Stimulated activated CD8-positive, alpha-beta memory T cell treated with anti-CD3 and anti-CD28 coated beads, Interleukin-12 subunit alpha, Interleukin-12 subunit beta, amount 100 ng/mL, for 1 hour (primary cell): ENCODE results near the gene ERP44.

ENCODE experiments used
- DNase-seq: peaks from one replicate; pipeline ENCODE4 v3.0.0-alpha.2; 2020; ENCODE audit warnings: low read depth

The ERP44 gene

GRCh38 chr9:99936947-99937587 lies 161.7 kb downstream of the ERP44 start:
- DNase-seq = no peak

DNA sequence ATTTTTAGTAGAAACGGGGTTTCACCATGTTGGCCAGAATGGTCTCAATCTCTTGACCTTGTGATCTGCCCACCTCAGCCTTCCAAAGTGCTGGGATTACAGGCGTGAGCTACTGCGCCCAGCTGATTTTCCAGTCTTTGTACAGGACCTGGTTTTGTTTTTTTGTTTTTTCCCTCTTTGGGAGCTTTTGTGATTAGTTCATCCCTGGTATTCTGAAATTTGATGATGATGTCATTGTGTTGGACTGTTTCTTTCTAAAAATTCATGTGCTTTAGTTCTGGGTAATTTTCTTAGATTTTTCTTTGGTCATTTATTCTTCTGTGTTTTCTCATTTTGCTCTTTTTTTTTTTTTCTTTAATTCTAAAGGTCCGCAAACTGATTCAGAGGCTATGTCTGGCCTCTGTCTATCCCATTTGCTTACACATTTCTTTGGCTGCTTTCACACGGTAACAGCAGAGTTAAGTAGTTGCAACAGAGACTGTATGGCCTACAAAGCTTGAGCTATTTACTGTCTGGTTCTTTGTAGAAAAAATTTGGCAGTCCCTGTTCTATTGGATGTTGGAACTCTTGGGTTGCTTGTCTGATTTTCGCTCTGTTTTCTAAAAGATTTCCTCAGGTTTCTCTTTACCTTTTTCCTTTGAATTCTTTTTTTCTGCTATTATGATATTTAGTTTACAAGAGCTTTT lies 167.5 kb downstream of the ERP44 start:
- no peak for DNase-seq

DNA sequence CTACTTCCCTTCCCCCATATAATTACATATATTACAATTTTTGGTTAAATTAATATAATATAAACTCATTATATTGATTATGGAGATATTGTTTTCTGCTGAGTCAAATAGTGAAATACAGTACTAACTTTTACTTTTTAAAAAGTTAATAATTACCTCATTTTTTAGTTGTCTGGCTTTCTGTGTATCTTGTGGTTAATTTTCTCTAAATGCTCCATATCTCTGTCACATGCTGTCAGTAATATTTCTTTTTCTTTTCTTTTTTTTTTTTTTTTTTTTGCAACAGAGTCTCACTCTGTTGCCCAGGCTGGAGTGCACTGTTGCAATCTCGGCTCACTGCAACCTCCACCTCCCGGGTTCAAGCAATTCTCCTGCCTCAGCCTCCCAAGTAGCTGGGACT lies 169.1 kb downstream of the ERP44 start:
- DNase-seq = no peak
